ENCODE measurements around the gene USP49.
"Not testable (repeated sequence)": the region's sequence is repeated elsewhere in the genome, so short reads cannot be mapped to it uniquely, and the experiment has no call there.

The USP49 gene

DNA sequence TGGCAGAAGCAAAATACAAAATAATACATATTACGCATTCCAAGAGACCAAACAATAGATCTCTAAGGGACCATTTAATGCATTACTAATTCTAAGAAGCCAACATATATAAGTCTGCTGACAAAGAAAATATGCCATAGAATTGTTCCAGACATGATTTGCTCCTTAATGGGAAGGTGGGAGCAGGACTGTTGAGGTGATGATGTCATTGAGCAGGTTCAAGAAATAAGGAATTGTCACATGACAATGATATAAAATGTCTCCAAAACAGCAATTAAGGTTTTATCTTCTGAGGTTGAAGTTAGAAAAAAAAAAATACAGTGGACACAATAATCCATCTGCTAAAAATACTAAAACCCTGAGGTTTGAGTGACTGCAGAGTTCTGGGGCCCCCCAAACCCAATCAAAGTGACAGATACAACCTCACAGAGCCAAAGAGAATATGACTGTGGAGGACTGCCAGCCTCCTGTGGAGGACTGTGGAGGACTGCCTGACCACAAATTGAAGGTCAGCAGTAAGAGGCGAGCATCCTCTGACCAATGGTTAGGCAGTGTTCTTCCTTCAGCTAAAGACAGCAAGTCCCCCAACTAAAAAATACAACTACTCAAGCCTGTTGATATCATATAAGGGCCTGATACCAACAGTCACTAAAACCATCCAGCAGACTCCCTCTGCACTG is 68.7 kb downstream of the USP49 start:
- H3K4me1 Mint-ChIP-seq = no peaks in the 10 kb centered on the region
- H3K27me3 Mint-ChIP-seq = no peaks in the 10 kb centered on the region
- H3K4me3 Mint-ChIP-seq = no peak overlapping the region
- no peak for DNase-seq
- CTCF ChIA-PET = interaction anchor here (1.1 kb wide), 1 partner anchor 13 kb away, joined by 4 read pairs; no protein-coding TSS in a partner anchor
- no peak overlapping the region for H3K27ac Mint-ChIP-seq
- no peaks in the 10 kb centered on the region for H3K36me3 Mint-ChIP-seq
- H3K9me3 Mint-ChIP-seq = no peaks in the 10 kb centered on the region

DNA sequence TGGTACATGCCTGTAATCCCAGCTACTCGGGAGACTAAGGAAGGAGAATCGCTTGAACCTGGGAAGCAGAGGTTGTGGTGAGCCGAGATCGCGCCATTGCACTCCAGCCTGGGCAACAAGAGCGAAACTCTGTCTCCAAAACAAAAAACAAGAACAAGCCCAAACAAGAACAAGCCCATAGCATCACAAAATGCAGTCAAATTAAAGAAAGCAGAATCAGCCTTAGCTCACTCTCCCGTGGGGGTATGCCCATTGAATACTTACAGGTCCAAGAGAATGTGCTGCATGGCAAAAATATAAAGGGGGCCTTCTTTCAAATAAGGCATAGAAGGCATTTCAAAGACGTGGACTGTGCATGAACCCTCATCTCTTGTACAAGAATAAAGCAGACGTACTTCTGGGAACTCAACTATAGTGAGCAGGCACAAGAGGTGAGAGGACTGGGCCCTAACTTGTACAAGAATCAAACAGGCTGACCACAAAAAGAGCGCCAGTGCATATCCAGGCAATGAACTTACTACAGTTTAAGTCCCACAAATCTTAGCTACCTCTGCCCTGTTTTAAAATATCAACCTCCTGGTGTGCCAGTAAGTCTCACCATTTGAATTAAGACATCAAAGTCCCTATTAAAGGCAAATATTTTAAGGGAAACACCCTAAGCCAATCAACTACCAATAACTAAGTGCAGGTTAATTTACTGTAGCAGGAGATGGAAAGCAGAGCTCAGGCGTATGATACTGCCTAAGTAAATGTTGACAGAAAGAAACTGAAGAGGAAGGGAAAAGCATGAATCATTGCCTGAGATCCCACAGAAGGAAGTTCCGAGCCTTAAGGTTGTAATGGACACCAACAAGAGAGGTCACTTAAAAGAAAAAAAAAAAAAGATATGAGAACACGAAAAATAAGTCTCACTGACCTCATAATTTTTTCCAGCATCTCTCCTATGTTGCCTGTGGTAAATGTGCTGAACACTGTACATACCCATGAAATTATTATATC is 70.3 kb downstream of the USP49 start:
- no peak overlapping the region for H3K4me3 Mint-ChIP-seq
- no peak for DNase-seq
- no peaks in the 10 kb centered on the region for H3K36me3 Mint-ChIP-seq
- no peak overlapping the region for H3K27ac Mint-ChIP-seq
- H3K4me1 Mint-ChIP-seq = no peaks in the 10 kb centered on the region
- H3K27me3 Mint-ChIP-seq = no peaks in the 10 kb centered on the region
- H3K9me3 Mint-ChIP-seq = no peaks in the 10 kb centered on the region
- CTCF ChIA-PET = no interaction called here

DNA sequence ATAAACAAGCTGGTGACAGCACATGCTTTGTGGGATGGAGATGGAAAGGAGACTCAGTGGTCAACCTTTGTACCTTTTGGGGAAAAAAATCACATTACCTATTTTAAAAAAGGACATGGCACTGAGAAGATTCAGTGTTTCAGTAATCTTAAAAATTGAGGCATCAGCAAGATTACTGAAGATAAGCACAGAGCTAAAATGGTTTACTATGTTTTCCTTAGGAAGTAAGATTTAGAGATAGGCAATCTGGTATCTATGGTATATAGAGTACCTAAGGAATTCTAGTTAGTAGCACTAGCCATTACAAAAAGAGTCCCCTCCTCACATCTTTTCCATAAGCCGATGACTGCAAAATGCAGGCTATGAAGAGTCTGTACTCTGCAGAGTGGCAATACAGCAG is 72.0 kb downstream of the USP49 start:
- H3K27me3 Mint-ChIP-seq = no peaks in the 10 kb centered on the region
- H3K36me3 Mint-ChIP-seq = no peaks in the 10 kb centered on the region
- no peak for DNase-seq
- CTCF ChIA-PET = interaction anchor here (1.0 kb wide), 1 partner anchor 10 kb away, joined by 4 read pairs; no protein-coding TSS in a partner anchor
- H3K4me1 Mint-ChIP-seq = no peaks in the 10 kb centered on the region
- no peak overlapping the region for H3K4me3 Mint-ChIP-seq
- no peaks in the 10 kb centered on the region for H3K9me3 Mint-ChIP-seq
- H3K27ac Mint-ChIP-seq = no peak overlapping the region

DNA sequence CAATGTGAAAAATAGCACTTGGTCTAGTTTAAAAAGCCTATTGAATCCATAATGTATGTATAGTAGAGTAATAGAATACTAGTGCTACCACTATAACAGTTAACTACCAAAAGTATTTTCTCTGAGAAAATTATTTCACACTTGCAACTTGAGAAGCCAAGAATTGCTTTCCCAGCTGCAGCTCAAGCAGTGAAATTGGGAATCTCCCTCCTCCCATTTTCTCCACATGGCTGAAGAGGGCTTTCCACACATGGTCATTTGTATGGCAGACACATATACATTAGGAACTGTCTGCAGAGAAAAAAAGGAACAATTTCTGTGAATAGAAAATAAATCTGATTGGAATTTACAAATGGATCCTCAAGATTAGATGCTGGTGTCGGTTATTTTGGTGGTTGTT is 73.2 kb downstream of the USP49 start:
- CTCF ChIA-PET = no interaction called here
- Mint-ChIP-seq H3K9me3 (no peaks in the 10 kb centered on the region), H3K4me1 (no peaks in the 10 kb centered on the region), H3K27ac (no peak overlapping the region), H3K36me3 (no peaks in the 10 kb centered on the region), H3K4me3 (no peak overlapping the region), H3K27me3 (no peaks in the 10 kb centered on the region)
- no peak for DNase-seq

DNA sequence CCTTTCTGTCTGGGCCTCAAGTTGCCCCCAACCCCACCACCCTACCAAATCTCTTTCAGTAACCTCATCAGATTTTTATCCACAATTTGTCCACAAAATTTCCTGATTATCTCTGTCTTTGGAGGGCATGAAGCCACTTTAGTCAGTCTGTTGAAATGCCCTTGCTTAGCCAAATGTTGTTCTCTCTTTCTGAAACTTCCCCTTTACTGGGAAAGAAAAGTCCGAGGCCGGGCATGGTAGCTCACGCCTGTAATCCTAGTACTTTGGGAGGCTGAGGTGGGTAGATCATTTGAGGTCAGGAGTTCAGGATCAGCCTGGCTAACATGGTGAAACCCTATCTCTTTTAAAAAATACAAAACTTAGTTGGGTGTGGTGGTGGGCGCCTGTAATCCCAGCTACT is 73.9 kb downstream of the USP49 start:
- H3K4me1 Mint-ChIP-seq = peaks cover under 1% of the 10 kb centered on the region
- H3K27ac Mint-ChIP-seq = no peak overlapping the region
- H3K4me3 Mint-ChIP-seq = no peak overlapping the region
- CTCF ChIA-PET = no interaction called here
- H3K9me3 Mint-ChIP-seq = no peaks in the 10 kb centered on the region
- no peaks in the 10 kb centered on the region for H3K36me3 Mint-ChIP-seq
- H3K27me3 Mint-ChIP-seq = no peaks in the 10 kb centered on the region
- no peak for DNase-seq

DNA sequence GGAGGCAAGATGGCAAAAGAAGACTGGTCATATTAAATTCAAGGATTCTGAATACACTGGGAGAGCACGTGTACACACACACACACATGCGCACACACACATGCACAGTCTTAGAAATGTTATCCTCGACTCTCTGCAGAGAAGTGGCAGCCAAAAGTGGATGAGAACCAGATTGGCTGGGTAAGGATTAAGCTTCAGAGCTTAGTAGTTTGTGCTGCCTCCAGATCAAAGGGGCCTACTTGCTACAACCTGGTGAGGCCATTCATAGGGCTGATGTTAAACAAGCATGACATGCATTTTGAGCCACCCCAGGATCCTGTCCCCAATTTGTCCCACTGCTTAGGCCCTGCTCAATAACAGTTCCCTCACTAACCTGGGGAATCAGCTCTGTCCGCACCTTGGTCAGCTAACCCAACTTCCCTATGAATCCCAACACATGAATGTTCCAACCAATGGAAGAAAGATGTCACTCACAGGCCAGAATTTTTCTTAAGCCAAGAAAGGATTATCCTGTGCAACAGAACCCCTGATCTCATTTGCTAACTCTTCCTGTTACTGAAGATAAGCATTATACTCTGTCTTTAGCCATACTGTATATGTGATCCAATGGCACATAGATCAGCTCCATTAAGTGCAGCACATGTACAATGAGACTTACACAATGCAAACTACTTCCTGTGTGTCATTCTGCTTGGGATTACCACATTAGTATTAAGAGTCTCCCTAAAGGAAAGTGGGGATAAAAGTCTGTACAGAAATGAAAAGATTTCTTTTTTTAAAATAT is 76.7 kb downstream of the USP49 start:
- DNase-seq = no peak
- CTCF ChIA-PET = interaction anchor here (1.0 to 1.3 kb wide), 2 partner anchors 10 to 28 kb away, joined by 3 to 4 read pairs; no protein-coding TSS in a partner anchor
- peaks cover 4% of the 10 kb centered on the region for H3K27me3 Mint-ChIP-seq
- H3K36me3 Mint-ChIP-seq = no peaks in the 10 kb centered on the region
- no peak overlapping the region for H3K4me3 Mint-ChIP-seq
- H3K9me3 Mint-ChIP-seq = no peaks in the 10 kb centered on the region
- H3K4me1 Mint-ChIP-seq = peaks cover 3% of the 10 kb centered on the region
- H3K27ac Mint-ChIP-seq = no peak overlapping the region

DNA sequence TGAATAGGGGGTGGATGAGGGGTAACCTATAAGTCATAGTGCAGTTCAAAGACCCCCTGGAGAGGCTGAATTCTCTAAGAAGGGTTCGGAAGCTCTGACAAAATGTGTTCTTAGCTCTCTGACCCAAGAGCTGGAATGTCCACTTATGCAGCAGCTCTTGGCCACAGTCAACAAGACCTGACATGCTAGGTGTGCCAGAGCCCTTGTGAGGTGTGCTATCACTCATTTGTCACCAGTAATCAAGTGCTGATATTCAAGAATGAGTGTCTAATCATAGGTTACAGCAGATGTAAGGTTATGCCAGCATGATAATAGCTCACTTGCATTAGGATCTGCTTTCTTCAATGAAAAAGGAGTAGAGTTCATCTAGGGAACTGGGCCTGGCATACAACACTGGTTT is 79.6 kb downstream of the USP49 start:
- Mint-ChIP-seq H3K27ac (no peak overlapping the region), H3K4me1 (peaks cover 3% of the 10 kb centered on the region), H3K9me3 (no peaks in the 10 kb centered on the region), H3K4me3 (no peak overlapping the region), H3K36me3 (no peaks in the 10 kb centered on the region), H3K27me3 (peaks cover 4% of the 10 kb centered on the region)
- no peak for DNase-seq
- CTCF ChIA-PET = interaction anchor here (0.8 to 1.0 kb wide), 2 partner anchors 30 to 32 kb away, joined by 3 to 4 read pairs; no protein-coding TSS in a partner anchor

DNA sequence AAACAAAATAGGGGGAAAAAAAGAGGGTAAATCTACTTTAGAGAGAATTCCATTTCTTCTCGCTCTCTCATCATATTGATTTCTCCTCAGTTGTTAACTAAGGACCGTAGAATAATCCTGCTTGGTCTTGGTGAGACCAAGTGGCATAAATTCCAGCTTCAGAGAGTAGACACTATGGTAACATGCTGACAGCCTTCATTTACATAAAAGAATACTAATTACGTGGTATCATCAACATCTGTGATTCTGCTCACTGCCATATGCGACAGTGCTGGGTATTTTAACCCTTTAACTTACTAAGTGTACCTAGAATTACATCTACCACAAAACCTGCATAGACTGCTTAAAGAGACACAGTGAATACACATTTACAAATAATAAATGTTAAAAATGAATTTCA is 80.5 kb downstream of the USP49 start:
- DNase-seq = no peak
- no peaks in the 10 kb centered on the region for H3K9me3 Mint-ChIP-seq
- no peak overlapping the region for H3K4me3 Mint-ChIP-seq
- no peak overlapping the region for H3K27ac Mint-ChIP-seq
- H3K4me1 Mint-ChIP-seq = peaks cover 3% of the 10 kb centered on the region
- CTCF ChIA-PET = interaction anchor here (0.6 to 0.7 kb wide), 2 partner anchors 447 to 781 kb away, joined by 3 read pairs; no protein-coding TSS in a partner anchor
- H3K27me3 Mint-ChIP-seq = peaks cover 4% of the 10 kb centered on the region
- H3K36me3 Mint-ChIP-seq = no peaks in the 10 kb centered on the region

DNA sequence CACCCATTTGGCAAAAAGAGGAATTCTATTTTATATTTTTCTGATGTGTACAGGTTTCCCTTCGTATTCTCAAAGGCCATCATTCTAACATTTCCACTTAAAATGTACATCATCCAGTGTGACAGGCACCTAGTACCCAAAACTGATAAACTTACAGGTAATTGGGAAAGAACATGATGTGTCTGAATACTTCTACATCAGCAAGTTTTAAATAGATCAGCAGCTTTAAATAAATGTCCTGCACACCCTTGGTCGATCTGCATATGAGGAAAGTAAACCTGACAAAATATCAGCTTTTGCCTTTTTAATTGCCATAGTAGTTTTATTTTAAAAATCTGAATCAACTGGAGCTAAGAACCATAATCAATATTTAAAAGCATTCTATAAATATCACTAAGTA is 81.2 kb downstream of the USP49 start:
- no peaks in the 10 kb centered on the region for H3K36me3 Mint-ChIP-seq
- peaks cover 3% of the 10 kb centered on the region for H3K4me1 Mint-ChIP-seq
- CTCF ChIA-PET = interaction anchor here (0.6 to 1.3 kb wide), 2 partner anchors 12 to 782 kb away, joined by 3 to 4 read pairs; no protein-coding TSS in a partner anchor
- H3K27ac Mint-ChIP-seq = no peak overlapping the region
- DNase-seq = no peak
- H3K9me3 Mint-ChIP-seq = no peaks in the 10 kb centered on the region
- peaks cover 4% of the 10 kb centered on the region for H3K27me3 Mint-ChIP-seq
- H3K4me3 Mint-ChIP-seq = no peak overlapping the region

DNA sequence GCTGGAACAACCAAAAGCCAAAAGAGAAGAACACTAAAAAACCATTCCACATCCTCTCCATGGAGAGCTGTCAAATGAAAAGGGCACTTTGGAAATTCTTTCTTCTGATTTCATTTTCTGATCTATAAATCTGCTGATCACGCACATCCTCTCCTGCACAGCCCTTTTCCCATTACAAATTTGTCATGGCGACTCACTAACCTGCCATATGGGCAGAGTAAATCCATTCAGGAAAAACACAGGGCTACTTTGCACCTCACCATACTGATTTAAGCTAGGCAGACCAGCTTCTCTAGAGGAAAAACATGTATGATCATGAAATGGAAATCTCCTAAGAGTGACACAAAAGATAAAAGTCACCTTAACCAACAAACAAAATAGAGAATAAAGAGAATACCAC is 81.7 kb downstream of the USP49 start:
- no peaks in the 10 kb centered on the region for H3K36me3 Mint-ChIP-seq
- H3K4me1 Mint-ChIP-seq = peaks cover 3% of the 10 kb centered on the region
- no peaks in the 10 kb centered on the region for H3K9me3 Mint-ChIP-seq
- H3K27me3 Mint-ChIP-seq = peaks cover 4% of the 10 kb centered on the region
- no peak overlapping the region for H3K27ac Mint-ChIP-seq
- CTCF ChIA-PET = interaction anchor here (1.3 kb wide), 1 partner anchor 13 kb away, joined by 4 read pairs; no protein-coding TSS in a partner anchor
- DNase-seq = no peak
- no peak overlapping the region for H3K4me3 Mint-ChIP-seq

DNA sequence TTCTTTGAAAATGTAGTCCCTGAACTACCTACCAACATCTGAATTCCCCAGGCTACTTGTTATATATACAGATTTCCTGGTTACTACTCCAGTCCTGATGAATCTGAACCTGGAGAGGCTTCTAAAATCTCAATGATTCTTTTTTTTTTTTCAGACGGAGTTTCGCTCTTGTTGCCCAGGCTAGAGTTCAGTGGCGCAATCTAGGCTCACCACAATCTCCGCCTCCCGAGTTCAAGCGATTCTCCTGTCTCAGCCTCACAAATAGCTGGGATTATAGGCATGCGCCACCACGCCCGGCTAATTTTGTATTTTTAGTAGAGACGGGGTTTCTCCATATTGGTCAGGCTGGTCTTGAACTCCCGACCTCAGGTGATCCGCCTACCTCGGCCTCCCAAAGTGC is 83.2 kb downstream of the USP49 start:
- not testable (repeated sequence) for H3K4me3 Mint-ChIP-seq

DNA sequence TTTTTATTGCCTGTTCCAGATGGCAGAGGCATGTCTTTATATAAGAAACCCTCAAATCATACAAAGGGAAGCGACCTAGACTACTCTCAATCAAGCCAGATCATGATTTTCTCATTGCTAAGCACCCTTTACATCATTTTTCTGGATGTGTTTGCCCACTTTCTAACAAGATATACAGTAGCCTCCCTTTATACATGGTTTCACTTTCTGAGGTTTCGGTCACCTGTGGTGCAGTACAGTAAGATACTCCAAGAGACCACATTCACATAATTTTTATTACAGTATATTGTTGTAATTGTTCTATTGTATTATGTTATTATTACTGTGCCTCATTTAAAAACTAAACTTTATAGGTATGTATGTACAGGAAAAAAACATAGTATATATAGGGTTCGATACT is 84.1 kb downstream of the USP49 start:
- Mint-ChIP-seq H3K27me3 (peaks cover 4% of the 10 kb centered on the region), H3K4me1 (peaks cover under 1% of the 10 kb centered on the region), H3K4me3 (no peak overlapping the region), H3K27ac (no peak overlapping the region), H3K36me3 (no peaks in the 10 kb centered on the region), H3K9me3 (no peaks in the 10 kb centered on the region)
- CTCF ChIA-PET = no interaction called here
- DNase-seq = no peak

More for the DNA sequence above, 83.2 kb downstream of the USP49 start:
- CTCF ChIA-PET, DNase-seq, H3K36me3 Mint-ChIP-seq, H3K27me3 Mint-ChIP-seq, H3K9me3 Mint-ChIP-seq, H3K4me1 Mint-ChIP-seq, H3K27ac Mint-ChIP-seq: not testable (repeated sequence)

DNA sequence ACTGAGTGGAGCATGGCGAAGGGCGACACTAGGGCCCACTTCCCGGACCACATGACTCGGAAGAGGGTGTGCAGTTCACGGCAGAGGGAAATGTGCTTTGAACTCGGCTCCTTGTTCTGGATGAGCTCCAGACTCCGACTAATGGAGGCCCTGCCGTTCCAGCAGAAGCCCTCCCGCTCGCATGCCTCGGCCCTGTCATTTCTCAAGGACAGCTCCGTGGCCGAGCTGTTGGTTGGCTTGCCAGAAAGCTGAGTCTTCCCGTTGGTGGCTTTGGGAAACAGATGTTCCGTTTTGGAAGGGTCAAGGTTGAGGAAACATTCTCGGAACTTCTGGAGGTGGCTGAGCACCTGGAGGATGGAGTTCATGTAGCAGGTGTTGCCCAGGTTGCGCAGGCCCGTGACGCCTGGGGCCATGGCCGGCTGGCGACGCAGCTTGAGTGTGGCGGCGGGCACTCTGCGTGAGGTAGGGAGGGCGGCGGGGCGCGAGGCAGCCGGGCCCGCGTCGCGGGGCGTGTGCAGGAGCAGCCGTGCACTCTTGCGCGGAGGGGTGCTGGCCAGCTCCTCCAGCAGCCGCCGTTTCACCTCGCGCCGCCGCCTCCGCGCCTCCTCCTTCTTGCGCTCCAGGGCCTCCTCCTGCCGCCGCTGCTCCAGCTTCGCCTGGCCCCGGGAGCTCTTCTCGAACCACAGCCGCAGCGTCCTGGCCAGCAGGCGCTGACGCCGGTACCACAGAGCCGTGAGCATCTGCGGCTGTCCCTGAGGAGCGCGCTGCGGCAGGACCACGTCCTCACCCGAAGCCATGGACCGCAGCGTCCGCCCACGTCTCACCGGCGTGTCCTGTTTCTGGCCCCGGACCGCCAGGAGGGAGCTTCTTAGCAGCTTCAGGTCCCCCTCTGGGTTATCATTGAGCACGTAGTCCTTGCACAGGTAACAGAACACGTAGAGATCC is 89.1 kb downstream of the USP49 start:
- Mint-ChIP-seq H3K36me3 (no peaks in the 10 kb centered on the region), H3K27ac (no peak overlapping the region), H3K9me3 (no peaks in the 10 kb centered on the region), H3K27me3 (no peaks in the 10 kb centered on the region), H3K4me3 (no peak overlapping the region), H3K4me1 (no peaks in the 10 kb centered on the region)
- no peak for DNase-seq
- CTCF ChIA-PET = interaction anchor here (0.9 to 1.1 kb wide), 2 partner anchors 9 to 238 kb away, joined by 3 to 5 read pairs; no protein-coding TSS in a partner anchor

Data from activated naive CD4-positive, alpha-beta T cell treated with anti-CD3 and anti-CD28 coated beads, Interleukin-2, amount 10 ng/mL, durations not matched to agents 7 days and 5 days (primary cell).